Activated effector memory CD4-positive, alpha-beta T cell treated with Interleukin-2 at 50 U/mL for 16 hours (primary cell): ENCODE results near the gene VPS51.

ENCODE experiments used
- DNase-seq: peaks from one replicate; pipeline ENCODE4 v3.0.0-alpha.2; 2020

The VPS51 gene

GRCh38 chr11:65077451-65077850 lies 18.6 kb upstream of the VPS51 start:
- DNase-seq: no peak

- DNase-seq: peak; percentile 67
Observed at GRCh38 chr11:65078151-65078550, 17.9 kb upstream of the VPS51 start.

DNA sequence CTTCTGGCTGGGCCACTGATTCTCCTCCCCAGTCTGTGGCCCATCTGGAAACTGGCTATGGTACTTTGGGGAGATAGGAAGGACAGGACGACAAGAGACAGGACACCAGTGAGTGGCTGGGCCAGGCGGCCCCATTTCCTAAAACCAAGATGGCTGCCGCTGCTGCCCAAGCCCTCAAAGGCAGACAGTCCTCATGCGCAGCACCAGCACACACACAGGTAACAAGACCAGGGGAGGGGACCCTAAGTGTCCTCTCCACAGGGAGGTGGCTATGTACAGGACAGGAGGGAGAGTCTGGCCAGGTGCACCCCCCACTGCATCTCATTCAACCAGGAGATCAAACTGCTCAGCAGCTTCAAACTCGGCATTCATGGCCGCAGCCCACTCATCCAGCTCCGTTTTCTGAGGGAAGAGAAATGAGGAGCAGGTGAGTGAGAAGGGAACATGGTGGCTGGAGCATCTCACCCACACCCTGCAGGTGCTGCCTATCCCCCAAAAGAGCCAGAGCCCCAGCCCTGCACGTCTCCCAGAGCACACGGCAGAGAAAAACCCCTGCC lies 17.1 kb upstream of the VPS51 start:
- DNase-seq: no peak

DNA sequence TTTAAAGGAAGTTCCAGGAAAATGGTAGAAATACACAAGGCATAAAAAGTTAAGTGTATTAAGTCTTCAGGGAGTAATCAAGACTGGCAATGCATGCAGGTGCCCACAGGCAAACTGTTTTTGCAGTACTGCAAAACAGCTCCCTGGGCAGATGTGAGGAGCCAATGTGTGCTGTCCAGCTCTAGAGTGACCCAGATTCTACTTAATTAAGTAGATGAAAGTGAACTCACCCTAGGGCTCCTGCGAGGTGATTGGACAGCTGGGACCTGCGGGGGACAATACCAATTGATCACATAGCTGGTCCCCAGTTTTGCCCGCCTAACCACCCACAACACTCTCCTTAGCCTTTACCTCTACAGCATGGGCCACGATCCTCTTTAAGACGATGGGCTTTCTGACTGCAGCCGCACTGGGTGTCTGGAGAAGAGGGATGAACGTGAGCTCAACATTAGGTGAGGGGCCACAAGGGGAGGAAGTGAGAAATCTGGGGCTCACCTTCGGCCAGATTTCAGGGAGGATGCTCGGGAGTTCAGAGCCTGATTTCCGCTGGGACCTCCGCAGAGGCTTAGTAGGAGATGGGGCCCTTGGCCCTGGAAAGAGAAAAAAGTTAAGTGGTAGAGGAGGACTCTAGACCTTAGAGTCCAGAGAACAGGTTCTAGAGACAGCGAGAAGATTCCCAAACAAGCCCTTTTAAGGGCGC lies 12.7 kb upstream of the VPS51 start:
- DNase-seq: no peak

- DNase-seq: peak; percentile 96
Observed at GRCh38 chr11:65083834-65084597, 12.0 kb upstream of the VPS51 start, which contains the start of the genes CDCA5 and ZFPL1. CDCA5 (minus strand) TSS chr11:65084040; CDS start chr11:65083978, 62 bp downstream. ZFPL1 (plus strand) TSS chr11:65084222; CDS start chr11:65084699, 477 bp downstream.

GRCh38 chr11:65084598-65085375 lies 11.2 kb upstream of the VPS51 start:
- no peak for DNase-seq

GRCh38 chr11:65085446-65085845 lies 10.6 kb upstream of the VPS51 start:
- DNase-seq: no peak

DNA sequence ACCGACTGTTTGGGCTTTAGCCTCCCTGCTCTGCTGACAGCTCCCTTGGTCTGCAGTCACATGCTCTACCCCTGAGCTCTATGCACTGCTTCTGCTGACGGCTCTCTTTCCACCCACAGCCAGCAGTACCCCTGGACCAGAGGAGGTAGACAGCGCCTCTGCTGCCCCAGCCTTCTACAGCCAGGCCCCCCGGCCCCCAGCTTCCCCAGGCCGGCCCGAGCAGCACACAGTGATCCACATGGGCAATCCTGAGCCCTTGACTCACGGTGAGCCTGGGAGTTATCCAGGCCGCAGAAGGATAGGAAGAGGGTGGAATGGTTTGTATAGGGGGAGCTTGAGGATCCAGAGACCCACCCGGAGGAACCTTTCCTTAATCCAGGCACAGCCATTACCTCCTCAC lies 9.2 kb upstream of the VPS51 start:
- no peak for DNase-seq

GRCh38 chr11:65087216-65087615 lies 8.8 kb upstream of the VPS51 start:
- no peak for DNase-seq

GRCh38 chr11:65087827-65088226 lies 8.2 kb upstream of the VPS51 start:
- DNase-seq: no peak

DNA sequence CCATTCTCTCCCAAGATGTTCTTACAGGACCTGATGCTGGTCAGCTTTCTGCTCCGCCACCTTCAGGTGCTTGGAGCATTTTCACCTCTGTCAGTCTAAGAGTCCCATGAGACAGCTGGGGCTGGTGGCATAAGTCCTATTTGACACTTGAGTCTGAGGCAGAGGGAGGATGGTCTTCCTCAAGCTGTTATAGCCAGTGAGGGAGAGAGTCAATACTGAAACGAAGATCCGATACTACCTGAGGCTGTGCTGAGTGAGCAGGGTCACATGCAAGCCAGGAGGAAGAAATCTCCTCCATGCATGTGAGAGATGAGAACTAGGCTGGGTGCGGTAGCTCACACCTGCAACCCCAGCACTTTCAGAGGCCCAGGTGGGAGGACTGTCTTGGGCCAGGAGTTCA lies 6.4 kb upstream of the VPS51 start:
- no peak for DNase-seq

- no peak for DNase-seq
Observed at GRCh38 chr11:65090628-65091027, 5.4 kb upstream of the VPS51 start.

- no peak for DNase-seq
Observed at GRCh38 chr11:65095427-65095826, 587 bp upstream of the VPS51 start.

DNA sequence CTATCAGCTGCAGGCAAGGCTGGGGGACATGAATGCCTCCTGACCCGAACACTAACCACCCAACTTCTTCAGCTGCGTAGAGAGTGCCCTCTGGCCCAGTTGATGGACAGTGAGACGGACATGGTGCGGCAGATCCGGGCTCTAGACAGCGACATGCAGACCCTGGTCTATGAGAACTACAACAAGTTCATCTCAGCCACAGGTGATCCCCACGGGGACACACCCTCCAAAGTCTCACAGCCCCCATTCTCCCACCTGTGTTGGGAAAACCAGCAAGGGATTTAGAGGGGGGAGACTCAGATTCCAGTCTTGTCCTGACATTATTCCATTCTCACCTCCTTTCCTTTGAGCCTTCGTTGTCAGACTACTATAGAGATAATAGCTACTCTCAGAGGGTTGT lies 912 bp downstream of the VPS51 start:
- no peak for DNase-seq

GRCh38 chr11:65100674-65101350 lies 4.8 kb downstream of the VPS51 start:
- no peak for DNase-seq

- DNase-seq: no peak
Observed at GRCh38 chr11:65102142-65103095, 6.4 kb downstream of the VPS51 start.

DNA sequence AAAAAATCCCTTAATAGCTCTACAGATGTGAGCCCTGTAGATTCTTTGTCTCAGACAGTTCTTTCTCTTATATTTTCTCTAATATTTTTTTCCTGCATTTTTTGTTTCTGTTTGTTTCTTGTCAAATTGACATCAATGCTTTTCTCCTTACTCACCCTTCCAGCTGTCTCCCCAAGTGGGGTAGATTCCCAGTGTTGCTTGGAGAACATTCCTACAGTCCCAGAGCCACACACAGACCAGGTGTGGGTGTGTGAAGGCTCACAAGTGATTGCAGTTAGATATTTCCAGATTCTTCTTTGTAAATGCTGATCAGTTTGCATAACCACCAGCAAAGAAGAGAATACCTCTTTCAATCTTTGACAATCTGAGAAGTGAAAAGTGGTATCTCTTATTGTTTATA lies 7.5 kb downstream of the VPS51 start:
- DNase-seq: no peak

GRCh38 chr11:65104628-65105027 lies 8.6 kb downstream of the VPS51 start:
- no peak for DNase-seq

DNA sequence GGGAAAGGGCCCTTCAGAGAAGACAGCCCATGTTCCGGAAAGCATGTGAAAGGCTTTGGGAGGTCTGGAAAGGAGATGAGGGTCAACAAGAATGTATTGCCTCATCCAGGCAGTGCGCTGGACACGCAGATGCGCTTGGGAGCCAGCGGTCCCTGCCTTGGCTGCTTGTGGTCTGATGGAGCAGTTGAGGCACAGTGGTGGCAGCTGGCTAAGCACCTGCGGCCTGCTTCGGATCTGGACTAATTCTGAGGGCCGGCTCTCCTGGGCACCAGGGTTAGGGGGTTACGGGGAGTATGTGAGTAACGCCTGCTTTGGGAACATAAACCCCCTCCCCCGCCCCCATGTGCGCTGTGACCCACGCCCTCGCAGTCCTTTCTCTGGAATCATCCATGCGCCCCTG lies 11.1 kb downstream of the VPS51 start:
- no peak for DNase-seq

- DNase-seq: no peak
Observed at GRCh38 chr11:65107751-65108468, 11.9 kb downstream of the VPS51 start.
